ENCODE data around the gene ZNF827. TPM values are rescaled to one million over a fixed set of nuclear protein-coding genes. Genes with fewer than 3 reads are reported as not detected.

ZNF827 gene
- total and polyA plus RNA-seq, 2 of the 8 experiments (the other 6 are each of a cell fraction or from before 2014, with no cell fraction given), result 25.3 to 26.2 TPM

DNA sequence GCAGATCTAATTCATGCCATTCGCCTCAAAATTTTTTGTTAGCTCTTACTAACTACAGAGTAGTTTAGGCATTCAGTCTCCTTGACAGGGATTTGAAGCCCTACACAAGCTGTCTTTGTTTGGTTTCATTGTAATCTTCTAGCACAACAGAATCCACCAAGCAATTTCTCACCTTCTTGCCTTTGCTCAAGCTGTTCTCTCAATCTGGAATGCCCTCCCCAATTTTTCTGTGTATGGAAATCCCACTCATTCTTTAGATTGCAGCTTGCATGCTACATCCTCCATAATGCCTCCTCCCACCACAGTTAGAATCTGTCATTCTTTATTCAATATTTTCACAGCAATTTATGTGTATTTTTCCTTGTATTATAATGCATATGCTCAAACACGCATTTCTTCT, 195.0 kb downstream of the ZNF827 start:
- no peaks in the 10 kb centered on the region for H3K27me3 ChIP-seq (replicated peaks in 1 of 4; ENCODE audit: control insufficient read depth in 3 of 4, extremely low read depth in 1 of 4, insufficient read depth in 3 of 4, low read length in 3 of 4)
- H3K56ac ChIP-seq (replicated peaks; ENCODE audit: insufficient read length, low read depth, low read length), result no peak overlapping the region
- H3K79me1 ChIP-seq (ENCODE audit: low read depth, low read length), result no peaks in the 10 kb centered on the region
- no peak overlapping the region for H2BK12ac ChIP-seq (ENCODE audit: low read depth, low read length)
- no peak overlapping the region for H3K4me3 ChIP-seq (ENCODE audit: extremely low read depth in 1 of 4, insufficient read depth in 2 of 4, low read depth in 3 of 4, low read length in 4 of 4)
- H3K79me2 ChIP-seq (ENCODE audit: control insufficient read depth in 1 of 2, insufficient read depth in 2 of 2, low read length in 2 of 2), result no peaks in the 10 kb centered on the region
- H3K23me2 ChIP-seq (ENCODE audit: low read depth, low read length), result peaks cover 2% of the 10 kb centered on the region; the same call in 1 of the 2 replicates
- no peak overlapping the region for H2BK15ac ChIP-seq (ENCODE audit: low read length)
- DNase-seq (ENCODE audit: low read depth in 1 of 2, low spot score in 2 of 2) (no peak), FAIRE-seq (no peak)
- no peak overlapping the region for H3K14ac ChIP-seq (ENCODE audit: insufficient read length)
- H3K18ac ChIP-seq (ENCODE audit: extremely low read depth, low read length), result no peak overlapping the region
- no peaks in the 10 kb centered on the region for H3K9me3 ChIP-seq (ENCODE audit: insufficient read depth in 2 of 2, low read depth in 1 of 2, low read length in 1 of 2)
- no peak overlapping the region for H3K23ac ChIP-seq (ENCODE audit: insufficient read length)
- H3K4me2 ChIP-seq (ENCODE audit: insufficient read depth in 1 of 2, low read depth in 2 of 2, low read length in 2 of 2), result no peak overlapping the region
- H3K27ac ChIP-seq (ENCODE audit: low read depth, low read length), result no peak overlapping the region
- H4K20me1 ChIP-seq (replicated peaks in 1 of 2; ENCODE audit: control insufficient read depth in 1 of 2, insufficient read depth in 2 of 2, low read length in 2 of 2), result no peaks in the 10 kb centered on the region
- no peaks in the 10 kb centered on the region for H3K4me1 ChIP-seq (replicated peaks in 1 of 4; ENCODE audit: control insufficient read depth in 3 of 4, insufficient read depth in 4 of 4, low read length in 3 of 4)
- CTCF ChIA-PET (ENCODE audit: partially characterized antibody), result no interaction called here
- H4K5ac ChIP-seq (ENCODE audit: insufficient read length, low read depth, low read length), result no peak overlapping the region
- H4K91ac ChIP-seq (replicated peaks; ENCODE audit: insufficient read length, low read length), result no peak overlapping the region
- no peak overlapping the region for H2BK120ac ChIP-seq (replicated peaks; ENCODE audit: low read depth, low read length)
- WGBS, 2 experiments (ENCODE audit: extremely low coverage in 1 of 2, insufficient coverage in 1 of 2, insufficient read length in 1 of 2, insufficient replicate concordance in 2 of 2, low coverage in 1 of 2, low lambda C conversion rate in 2 of 2, missing lambda C conversion rate in 1 of 2), result 94% methylated on average over 2 of the region's 2 CpGs; no CpG with 5 or more reads in 1 of the 2 experiments
- no peak overlapping the region for H2BK20ac ChIP-seq (ENCODE audit: low read length)
- H2AK5ac ChIP-seq (ENCODE audit: low read depth, low read length), result no peak overlapping the region
- H4K8ac ChIP-seq (ENCODE audit: extremely low read depth, insufficient read depth, low read length), result no peak overlapping the region
- no peak overlapping the region for H2AFZ ChIP-seq (ENCODE audit: low read length)
- no peaks in the 10 kb centered on the region for H3K36me3 ChIP-seq (ENCODE audit: control insufficient read depth in 2 of 4, insufficient read depth in 4 of 4, low read length in 3 of 4)
- no peak overlapping the region for H3K9ac ChIP-seq (replicated peaks in 1 of 4; ENCODE audit: extremely low read depth in 1 of 4, low read depth in 3 of 4, low read length in 3 of 4)
- POLR2A ChIA-PET (ENCODE audit: partially characterized antibody), result interaction anchor here (0.5 to 0.6 kb wide), 2 partner anchors 17 to 58 kb away, joined by 3 to 4 read pairs; no protein-coding TSS in a partner anchor
- no peak overlapping the region for H3K4ac ChIP-seq (replicated peaks; ENCODE audit: insufficient read length, low read depth, low read length)
- H2BK5ac ChIP-seq (ENCODE audit: low read depth, low read length), result no peak overlapping the region
- TF ChIP-seq POLR2AphosphoS5 (IDR thresholded peaks at IDR 0.05; ENCODE audit: low read depth, low read length), result no peak
- no peak for TF ChIP-seq KDM4A (IDR thresholded peaks at IDR 0.05; ENCODE audit: low read depth, low read length, severe bottlenecking)
- TF ChIP-seq FOSL1 (IDR thresholded peaks at IDR 0.05; ENCODE audit: insufficient read depth, low read depth, low read length), result no peak
- TF ChIP-seq JUND (IDR thresholded peaks at IDR 0.05; ENCODE audit: low read length), result no peak
- TF ChIP-seq E2F6 (IDR thresholded peaks at IDR 0.05), result no peak
- TF ChIP-seq TAF7 (optimal IDR thresholded peaks at IDR 0.05; ENCODE audit: borderline replicate concordance, low read depth, low read length), result no peak
- TF ChIP-seq SP2 (IDR thresholded peaks at IDR 0.05; ENCODE audit: low read length), result no peak
- TF ChIP-seq SP1 (IDR thresholded peaks at IDR 0.05; ENCODE audit: low read depth, low read length), result no peak
- TF ChIP-seq CHD1 (IDR thresholded peaks at IDR 0.05; ENCODE audit: low read depth, low read length), result no peak
- no peak for TF ChIP-seq ASH2L (IDR thresholded peaks at IDR 0.05; ENCODE audit: low read length)
- TF ChIP-seq POLR2A (IDR thresholded peaks at IDR 0.05; ENCODE audit: control extremely low read depth in 1 of 2, low read depth in 2 of 2, low read length in 2 of 2), result no peak
- no peak for TF ChIP-seq HDAC2 (IDR thresholded peaks at IDR 0.05; ENCODE audit: borderline replicate concordance in 1 of 2, low read depth in 2 of 2, low read length in 2 of 2)
- no peak for TF ChIP-seq SRF (IDR thresholded peaks at IDR 0.05; ENCODE audit: low read depth, low read length)
- no peak for TF ChIP-seq RAD21 (IDR thresholded peaks at IDR 0.05 in 1 of 2, conservative IDR thresholded peaks at IDR 0.05 in 1 of 2; ENCODE audit: low read depth in 2 of 2, low read length in 2 of 2)
- no peak for TF ChIP-seq CREB1 (IDR thresholded peaks at IDR 0.05)

All from H1 (cell line).